SK-N-SH treated with all-trans-retinoic acid at 6 μM for 48 hours (cell line): ENCODE results near the gene CBLL2.

Experiments used
- ATAC-seq: fragments of 200-7000 bp; cut with Tn5 transposase; 3 replicates; pipeline ENCODE4 v1.9.1; 2020; ENCODE audit warnings: mild to moderate bottlenecking, moderate library complexity
- ARNTL ChIP-seq: fragments of 450-650 bp; formaldehyde crosslinking; IDR thresholded peaks from 2 replicates; pipeline ENCODE4 v1.5.0; 2020; ENCODE audit warnings: low read depth, mild to moderate bottlenecking, moderate library complexity, borderline replicate concordance
- BACH2 ChIP-seq: fragments of 250-450 bp; sonication (Bioruptor Pico); IDR thresholded peaks from 2 replicates; pipeline ENCODE4 v1.9.0; 2021; ENCODE audit warnings: mild to moderate bottlenecking, borderline replicate concordance
- CSDC2 ChIP-seq: fragments of 250-450 bp; sonication (Bioruptor Pico); IDR thresholded peaks from 2 replicates; pipeline ENCODE4 v1.5.0; 2020; ENCODE audit warnings: mild to moderate bottlenecking, moderate library complexity
- ESRRG ChIP-seq: fragments of 250-450 bp; sonication (Bioruptor Pico); IDR thresholded peaks from 2 replicates; pipeline ENCODE4 v1.6.1; 2021; ENCODE audit warnings: mild to moderate bottlenecking
- GLIS3 ChIP-seq: fragments of 250-450 bp; sonication (Bioruptor Pico); IDR thresholded peaks from 2 replicates; pipeline ENCODE4 v1.5.0; 2020; ENCODE audit warnings: mild to moderate bottlenecking, moderate library complexity
- OSR1 ChIP-seq: fragments of 250-450 bp; sonication (Bioruptor Pico); IDR thresholded peaks from 2 replicates; pipeline ENCODE4 v1.8.0; 2022; ENCODE audit warnings: moderate library complexity, mild to moderate bottlenecking, inconsistent platforms
- PPARA ChIP-seq: fragments of 250-450 bp; sonication (Bioruptor Pico); IDR thresholded peaks from 2 replicates; pipeline ENCODE4 v1.5.0; 2020; ENCODE audit warnings: mild to moderate bottlenecking, borderline replicate concordance
- RARB ChIP-seq: fragments of 250-450 bp; sonication (Bioruptor Pico); IDR thresholded peaks from 2 replicates; pipeline ENCODE4 v1.8.0; 2021; ENCODE audit warnings: mild to moderate bottlenecking, moderate library complexity
- SNAI2 ChIP-seq: fragments of 250-450 bp; sonication (Bioruptor Pico); IDR thresholded peaks from 2 replicates; pipeline ENCODE4 v1.5.0; 2020; ENCODE audit warnings: mild to moderate bottlenecking, moderate library complexity
- TCF4 ChIP-seq: fragments of 250-450 bp; sonication (Bioruptor Pico); IDR thresholded peaks from 2 replicates; pipeline ENCODE4 v1.8.0; 2021; ENCODE audit warnings: mild to moderate bottlenecking, moderate library complexity, borderline replicate concordance
- ZC3H10 ChIP-seq: fragments of 250-450 bp; sonication (Bioruptor Pico); IDR thresholded peaks from 2 replicates; pipeline ENCODE4 v1.5.1; 2021; ENCODE audit warnings: mild to moderate bottlenecking, moderate library complexity
- ZFP3 ChIP-seq: fragments of 250-450 bp; sonication (Bioruptor Pico); IDR thresholded peaks from 2 replicates; pipeline ENCODE4 v1.5.0; 2020; ENCODE audit warnings: mild to moderate bottlenecking, moderate library complexity
- ZFP30 ChIP-seq: fragments of 450-650 bp; formaldehyde crosslinking; IDR thresholded peaks from 2 replicates; pipeline ENCODE4 v1.5.0; 2022; ENCODE audit warnings: mild to moderate bottlenecking, moderate library complexity
- ZNF565 ChIP-seq: fragments of 450-650 bp; formaldehyde crosslinking; conservative IDR thresholded peaks from 2 replicates; pipeline ENCODE4 v1.5.0; 2020; ENCODE audit warnings: low read depth, mild to moderate bottlenecking, moderate library complexity
- ZNF70 ChIP-seq: fragments of 450-650 bp; formaldehyde crosslinking; IDR thresholded peaks from 2 replicates; pipeline ENCODE4 v1.5.0; 2020; ENCODE audit warnings: mild to moderate bottlenecking, moderate library complexity
- ZNF8 ChIP-seq: fragments of 450-650 bp; formaldehyde crosslinking; IDR thresholded peaks from 2 replicates; pipeline ENCODE4 v1.5.0; 2020; ENCODE audit warnings: mild to moderate bottlenecking, moderate library complexity
- TF ChIP-seq, protein P1 (sequence below): fragments of 250-450 bp; sonication (Bioruptor Pico); IDR thresholded peaks from 2 replicates; pipeline ENCODE4 v1.5.1; 2021; ENCODE audit warnings: mild to moderate bottlenecking, moderate library complexity
- TF ChIP-seq, protein P2 (sequence below): fragments of 250-450 bp; sonication (Bioruptor Pico); IDR thresholded peaks from 2 replicates; pipeline ENCODE4 v1.8.0; 2020; ENCODE audit warnings: mild to moderate bottlenecking, moderate library complexity, borderline replicate concordance
- TF ChIP-seq, protein P3 (sequence below): fragments of 250-450 bp; sonication (Bioruptor Pico); IDR thresholded peaks from 2 replicates; pipeline ENCODE4 v1.8.0; 2021; ENCODE audit warnings: low read depth, mild to moderate bottlenecking, moderate library complexity, borderline replicate concordance
- TF ChIP-seq, protein P4 (sequence below): fragments of 250-450 bp; sonication (Bioruptor Pico); IDR thresholded peaks from 2 replicates; pipeline ENCODE4 v1.5.0; 2020; ENCODE audit warnings: mild to moderate bottlenecking, moderate library complexity
- TF ChIP-seq, protein P5 (sequence below): fragments of 250-450 bp; sonication (Bioruptor Pico); IDR thresholded peaks from 2 replicates; pipeline ENCODE4 v1.5.1; 2020; ENCODE audit warnings: low read depth, mild to moderate bottlenecking, moderate library complexity

The CBLL2 gene, protein sequence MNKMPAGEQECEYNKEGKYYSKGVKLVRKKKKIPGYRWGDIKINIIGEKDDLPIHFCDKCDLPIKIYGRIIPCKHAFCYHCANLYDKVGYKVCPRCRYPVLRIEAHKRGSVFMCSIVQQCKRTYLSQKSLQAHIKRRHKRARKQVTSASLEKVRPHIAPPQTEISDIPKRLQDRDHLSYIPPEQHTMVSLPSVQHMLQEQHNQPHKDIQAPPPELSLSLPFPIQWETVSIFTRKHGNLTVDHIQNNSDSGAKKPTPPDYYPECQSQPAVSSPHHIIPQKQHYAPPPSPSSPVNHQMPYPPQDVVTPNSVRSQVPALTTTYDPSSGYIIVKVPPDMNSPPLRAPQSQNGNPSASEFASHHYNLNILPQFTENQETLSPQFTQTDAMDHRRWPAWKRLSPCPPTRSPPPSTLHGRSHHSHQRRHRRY

DNA sequence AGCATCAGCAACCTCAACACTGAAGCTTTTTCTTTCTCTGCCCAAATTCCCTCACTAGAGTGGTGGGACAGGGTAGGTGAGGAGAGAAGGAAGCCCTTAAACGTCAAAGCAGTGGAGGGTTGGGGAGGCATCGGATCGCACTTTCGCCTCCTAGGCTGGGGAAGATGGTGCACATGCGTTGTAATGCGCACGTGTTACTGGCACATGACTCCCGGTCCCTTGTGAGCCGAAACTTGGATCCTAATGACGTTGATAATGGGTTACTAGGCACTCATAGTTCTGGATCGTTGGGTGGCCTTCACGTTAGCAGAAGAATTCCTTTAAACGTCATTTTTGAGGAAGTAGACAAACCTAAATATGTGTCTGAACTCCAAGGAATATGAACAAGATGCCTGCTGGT, at the start of gene CBLL2:
CBLL2 (plus strand) TSS at position 301 of the 400 bp plus-strand sequence; CDS start at position 380, 79 bp downstream.
- ATAC-seq = no peak
- TF ChIP-seq, protein P1, sequence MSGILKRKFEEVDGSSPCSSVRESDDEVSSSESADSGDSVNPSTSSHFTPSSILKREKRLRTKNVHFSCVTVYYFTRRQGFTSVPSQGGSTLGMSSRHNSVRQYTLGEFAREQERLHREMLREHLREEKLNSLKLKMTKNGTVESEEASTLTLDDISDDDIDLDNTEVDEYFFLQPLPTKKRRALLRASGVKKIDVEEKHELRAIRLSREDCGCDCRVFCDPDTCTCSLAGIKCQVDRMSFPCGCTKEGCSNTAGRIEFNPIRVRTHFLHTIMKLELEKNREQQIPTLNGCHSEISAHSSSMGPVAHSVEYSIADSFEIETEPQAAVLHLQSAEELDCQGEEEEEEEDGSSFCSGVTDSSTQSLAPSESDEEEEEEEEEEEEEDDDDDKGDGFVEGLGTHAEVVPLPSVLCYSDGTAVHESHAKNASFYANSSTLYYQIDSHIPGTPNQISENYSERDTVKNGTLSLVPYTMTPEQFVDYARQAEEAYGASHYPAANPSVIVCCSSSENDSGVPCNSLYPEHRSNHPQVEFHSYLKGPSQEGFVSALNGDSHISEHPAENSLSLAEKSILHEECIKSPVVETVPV (CRISPR knock-in tag) = no peak
- TF ChIP-seq TCF4 (CRISPR knock-in tag) (no peak), PPARA (CRISPR knock-in tag) (no peak), ZNF8 (CRISPR knock-in tag) (no peak), ZNF565 (CRISPR knock-in tag) (no peak), ARNTL (CRISPR knock-in tag) (no peak), CSDC2 (CRISPR knock-in tag) (no peak), ZFP3 (CRISPR knock-in tag) (no peak), ZFP30 (CRISPR knock-in tag) (no peak), OSR1 (CRISPR knock-in tag) (no peak), RARB (no peak), BACH2 (CRISPR knock-in tag) (no peak), SNAI2 (no peak), ZC3H10 (CRISPR knock-in tag) (no peak), ZNF70 (CRISPR knock-in tag) (no peak), ESRRG (CRISPR knock-in tag) (no peak)
- TF ChIP-seq, protein P2, sequence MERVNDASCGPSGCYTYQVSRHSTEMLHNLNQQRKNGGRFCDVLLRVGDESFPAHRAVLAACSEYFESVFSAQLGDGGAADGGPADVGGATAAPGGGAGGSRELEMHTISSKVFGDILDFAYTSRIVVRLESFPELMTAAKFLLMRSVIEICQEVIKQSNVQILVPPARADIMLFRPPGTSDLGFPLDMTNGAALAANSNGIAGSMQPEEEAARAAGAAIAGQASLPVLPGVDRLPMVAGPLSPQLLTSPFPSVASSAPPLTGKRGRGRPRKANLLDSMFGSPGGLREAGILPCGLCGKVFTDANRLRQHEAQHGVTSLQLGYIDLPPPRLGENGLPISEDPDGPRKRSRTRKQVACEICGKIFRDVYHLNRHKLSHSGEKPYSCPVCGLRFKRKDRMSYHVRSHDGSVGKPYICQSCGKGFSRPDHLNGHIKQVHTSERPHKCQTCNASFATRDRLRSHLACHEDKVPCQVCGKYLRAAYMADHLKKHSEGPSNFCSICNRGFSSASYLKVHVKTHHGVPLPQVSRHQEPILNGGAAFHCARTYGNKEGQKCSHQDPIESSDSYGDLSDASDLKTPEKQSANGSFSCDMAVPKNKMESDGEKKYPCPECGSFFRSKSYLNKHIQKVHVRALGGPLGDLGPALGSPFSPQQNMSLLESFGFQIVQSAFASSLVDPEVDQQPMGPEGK (CRISPR knock-in tag) = no peak
- TF ChIP-seq, protein P3, sequence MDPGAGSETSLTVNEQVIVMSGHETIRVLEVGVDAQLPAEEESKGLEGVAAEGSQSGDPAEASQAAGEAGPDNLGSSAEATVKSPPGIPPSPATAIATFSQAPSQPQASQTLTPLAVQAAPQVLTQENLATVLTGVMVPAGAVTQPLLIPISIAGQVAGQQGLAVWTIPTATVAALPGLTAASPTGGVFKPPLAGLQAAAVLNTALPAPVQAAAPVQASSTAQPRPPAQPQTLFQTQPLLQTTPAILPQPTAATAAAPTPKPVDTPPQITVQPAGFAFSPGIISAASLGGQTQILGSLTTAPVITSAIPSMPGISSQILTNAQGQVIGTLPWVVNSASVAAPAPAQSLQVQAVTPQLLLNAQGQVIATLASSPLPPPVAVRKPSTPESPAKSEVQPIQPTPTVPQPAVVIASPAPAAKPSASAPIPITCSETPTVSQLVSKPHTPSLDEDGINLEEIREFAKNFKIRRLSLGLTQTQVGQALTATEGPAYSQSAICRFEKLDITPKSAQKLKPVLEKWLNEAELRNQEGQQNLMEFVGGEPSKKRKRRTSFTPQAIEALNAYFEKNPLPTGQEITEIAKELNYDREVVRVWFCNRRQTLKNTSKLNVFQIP (CRISPR knock-in tag) = no peak
- TF ChIP-seq, protein P4, sequence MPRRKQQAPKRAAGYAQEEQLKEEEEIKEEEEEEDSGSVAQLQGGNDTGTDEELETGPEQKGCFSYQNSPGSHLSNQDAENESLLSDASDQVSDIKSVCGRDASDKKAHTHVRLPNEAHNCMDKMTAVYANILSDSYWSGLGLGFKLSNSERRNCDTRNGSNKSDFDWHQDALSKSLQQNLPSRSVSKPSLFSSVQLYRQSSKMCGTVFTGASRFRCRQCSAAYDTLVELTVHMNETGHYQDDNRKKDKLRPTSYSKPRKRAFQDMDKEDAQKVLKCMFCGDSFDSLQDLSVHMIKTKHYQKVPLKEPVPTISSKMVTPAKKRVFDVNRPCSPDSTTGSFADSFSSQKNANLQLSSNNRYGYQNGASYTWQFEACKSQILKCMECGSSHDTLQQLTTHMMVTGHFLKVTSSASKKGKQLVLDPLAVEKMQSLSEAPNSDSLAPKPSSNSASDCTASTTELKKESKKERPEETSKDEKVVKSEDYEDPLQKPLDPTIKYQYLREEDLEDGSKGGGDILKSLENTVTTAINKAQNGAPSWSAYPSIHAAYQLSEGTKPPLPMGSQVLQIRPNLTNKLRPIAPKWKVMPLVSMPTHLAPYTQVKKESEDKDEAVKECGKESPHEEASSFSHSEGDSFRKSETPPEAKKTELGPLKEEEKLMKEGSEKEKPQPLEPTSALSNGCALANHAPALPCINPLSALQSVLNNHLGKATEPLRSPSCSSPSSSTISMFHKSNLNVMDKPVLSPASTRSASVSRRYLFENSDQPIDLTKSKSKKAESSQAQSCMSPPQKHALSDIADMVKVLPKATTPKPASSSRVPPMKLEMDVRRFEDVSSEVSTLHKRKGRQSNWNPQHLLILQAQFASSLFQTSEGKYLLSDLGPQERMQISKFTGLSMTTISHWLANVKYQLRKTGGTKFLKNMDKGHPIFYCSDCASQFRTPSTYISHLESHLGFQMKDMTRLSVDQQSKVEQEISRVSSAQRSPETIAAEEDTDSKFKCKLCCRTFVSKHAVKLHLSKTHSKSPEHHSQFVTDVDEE = no peak
- TF ChIP-seq, protein P5, sequence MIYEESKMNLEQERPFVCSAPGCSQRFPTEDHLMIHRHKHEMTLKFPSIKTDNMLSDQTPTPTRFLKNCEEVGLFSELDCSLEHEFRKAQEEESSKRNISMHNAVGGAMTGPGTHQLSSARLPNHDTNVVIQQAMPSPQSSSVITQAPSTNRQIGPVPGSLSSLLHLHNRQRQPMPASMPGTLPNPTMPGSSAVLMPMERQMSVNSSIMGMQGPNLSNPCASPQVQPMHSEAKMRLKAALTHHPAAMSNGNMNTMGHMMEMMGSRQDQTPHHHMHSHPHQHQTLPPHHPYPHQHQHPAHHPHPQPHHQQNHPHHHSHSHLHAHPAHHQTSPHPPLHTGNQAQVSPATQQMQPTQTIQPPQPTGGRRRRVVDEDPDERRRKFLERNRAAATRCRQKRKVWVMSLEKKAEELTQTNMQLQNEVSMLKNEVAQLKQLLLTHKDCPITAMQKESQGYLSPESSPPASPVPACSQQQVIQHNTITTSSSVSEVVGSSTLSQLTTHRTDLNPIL (CRISPR knock-in tag) = no peak
- TF ChIP-seq, all 23 proteins: peak for 0

DNA sequence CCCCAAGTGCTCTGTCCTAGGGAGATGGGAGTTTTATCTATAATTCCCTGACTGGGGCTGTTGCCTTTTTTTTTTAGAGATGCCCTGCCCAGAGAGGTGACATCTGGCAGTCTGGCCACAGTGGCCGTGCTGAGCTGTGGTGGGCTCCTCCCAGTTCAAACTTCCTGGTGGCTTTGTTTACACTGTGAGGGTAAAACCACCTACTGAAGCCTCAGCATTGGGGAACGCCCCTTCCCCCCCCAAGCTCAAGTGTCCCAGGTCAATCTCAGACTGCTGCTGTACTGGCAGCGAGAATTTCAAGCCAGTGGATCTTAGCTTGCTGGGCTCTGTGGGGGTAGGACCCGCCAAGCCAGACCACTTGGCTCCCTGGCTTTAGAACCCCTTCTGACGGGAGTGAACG, 38.3 kb upstream of the CBLL2 start:
- no peak for ATAC-seq
- TF ChIP-seq, protein P3 (CRISPR knock-in tag) = no peak
- TF ChIP-seq GLIS3 (CRISPR knock-in tag) = no peak
- TF ChIP-seq ZFP3 (CRISPR knock-in tag) = no peak
- TF ChIP-seq PPARA (CRISPR knock-in tag) = no peak
- TF ChIP-seq ZNF8 (CRISPR knock-in tag) = no peak
- no peak for TF ChIP-seq TCF4 (CRISPR knock-in tag)
- TF ChIP-seq CSDC2 (CRISPR knock-in tag) = no peak
- no peak for TF ChIP-seq ZNF70 (CRISPR knock-in tag)
- no peak for TF ChIP-seq SNAI2
- no peak for TF ChIP-seq ZFP30 (CRISPR knock-in tag)
- TF ChIP-seq ARNTL (CRISPR knock-in tag) = no peak
- TF ChIP-seq, protein P4 = no peak
- TF ChIP-seq, protein P2 (CRISPR knock-in tag) = no peak
